Measurements from ENCODE around the gene FLNB. TPM values are rescaled to one million over a fixed set of nuclear protein-coding genes. Genes with fewer than 3 reads are reported as not detected.
"Not testable (repeated sequence)": the region's sequence is repeated elsewhere in the genome, so short reads cannot be mapped to it uniquely, and the experiment has no call there.

The FLNB gene
- total RNA-seq, 3 donors from 2014 or later (not counting 1 experiment from before 2014, with no cell fraction given): 24.6 to 30.8 (median 26.6) TPM

- peaks cover 11 to 22% of the 10 kb centered on the region in 2 donors for H3K4me1 Mint-ChIP-seq
- intact Hi-C loops (cut with micrococcal nuclease): no loop called here
- no peak overlapping the region for H3K4me3 ChIP-seq (ENCODE audit: low read length)
Observed at GRCh38 chr3:57985984-57986246, 22.3 kb upstream of the FLNB start.

DNA sequence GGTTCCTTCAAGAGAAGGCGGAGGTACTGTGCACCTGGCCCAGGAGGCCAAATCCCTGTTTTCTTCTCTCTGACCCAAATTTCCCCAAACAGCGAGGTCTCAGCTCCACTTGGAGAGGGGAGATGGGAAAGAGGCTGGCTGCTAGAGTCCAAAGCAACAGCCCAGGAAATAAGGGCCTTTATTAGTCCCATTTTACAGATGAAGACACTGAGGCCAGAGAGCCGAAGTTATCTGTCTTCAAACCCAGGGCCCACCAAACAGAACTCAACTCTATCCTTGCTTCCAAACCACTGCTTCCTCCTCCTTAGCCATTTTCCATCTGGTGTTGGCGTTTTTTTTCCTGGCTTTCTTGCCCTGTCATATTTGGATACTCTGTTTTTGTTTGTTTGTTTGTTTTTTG is 22.0 kb upstream of the FLNB start:
- H3K27ac ChIP-seq (ENCODE audit: low read length): no peak overlapping the region
- no peak overlapping the region for H3K4me3 ChIP-seq (ENCODE audit: low read length)
- Mint-ChIP-seq H3K36me3 (no peaks in the 10 kb centered on the region), H3K4me3 (no peak overlapping the region), H3K4me1 (peaks cover 11 to 22% of the 10 kb centered on the region in 2 donors), H3K9me3 (no peaks in the 10 kb centered on the region), H3K27ac (no peak overlapping the region), H3K27me3 (ENCODE audit: low read depth in 2 of 2) (no peaks in the 10 kb centered on the region)
- no peaks in the 10 kb centered on the region for H3K36me3 ChIP-seq (ENCODE audit: control insufficient read depth, insufficient read depth, low read length)
- no peak for TF ChIP-seq CTCF (IDR thresholded peaks at IDR 0.05)
- no peak for DNase-seq
- peaks cover 25% of the 10 kb centered on the region for H3K4me1 ChIP-seq (ENCODE audit: control insufficient read depth, insufficient read depth, low read length)
- 97% methylated on average over 2 of the region's 4 CpGs for WGBS (ENCODE audit: insufficient coverage)
- H3K27me3 ChIP-seq (ENCODE audit: control insufficient read depth, insufficient read depth, low read length): no peaks in the 10 kb centered on the region
- no peak for ATAC-seq
- no peaks in the 10 kb centered on the region for H3K9me3 ChIP-seq (ENCODE audit: control insufficient read depth, insufficient read depth, low read length)
- intact Hi-C loops (cut with micrococcal nuclease): no loop called here

More at GRCh38 chr3:57985984-57986246, 22.3 kb upstream of the FLNB start:
- Histone ChIP-seq H3K27me3 (ENCODE audit: control insufficient read depth, insufficient read depth, low read length) (no peaks in the 10 kb centered on the region), H3K9me3 (ENCODE audit: control insufficient read depth, insufficient read depth, low read length) (no peaks in the 10 kb centered on the region), H3K27ac (ENCODE audit: low read length) (no peak overlapping the region), H3K36me3 (ENCODE audit: control insufficient read depth, insufficient read depth, low read length) (no peaks in the 10 kb centered on the region), H3K4me1 (ENCODE audit: control insufficient read depth, insufficient read depth, low read length) (peaks cover 25% of the 10 kb centered on the region)
- H3K4me3 Mint-ChIP-seq: no peak overlapping the region
- no peak for ATAC-seq
- no peaks in the 10 kb centered on the region for H3K27me3 Mint-ChIP-seq (ENCODE audit: low read depth in 2 of 2)
- no peaks in the 10 kb centered on the region for H3K9me3 Mint-ChIP-seq
- no peaks in the 10 kb centered on the region for H3K36me3 Mint-ChIP-seq
- 95% methylated on average over 2 of the region's 2 CpGs for WGBS (ENCODE audit: insufficient coverage)
- H3K27ac Mint-ChIP-seq: no peak overlapping the region
- DNase-seq: no peak
- TF ChIP-seq CTCF (IDR thresholded peaks at IDR 0.05): no peak

GRCh38 chr3:57989198-57989597 is 19.0 kb upstream of the FLNB start:
- ATAC-seq; H3K4me3 Mint-ChIP-seq; H3K4me3 ChIP-seq (ENCODE audit: low read length); H3K27ac Mint-ChIP-seq; H3K27ac ChIP-seq (ENCODE audit: low read length); H3K9me3 Mint-ChIP-seq; H3K27me3 Mint-ChIP-seq (ENCODE audit: low read depth in 2 of 2); H3K9me3 ChIP-seq (ENCODE audit: control insufficient read depth, insufficient read depth, low read length); H3K27me3 ChIP-seq (ENCODE audit: control insufficient read depth, insufficient read depth, low read length); H3K4me1 ChIP-seq (ENCODE audit: control insufficient read depth, insufficient read depth, low read length); intact Hi-C loops (cut with micrococcal nuclease); H3K36me3 ChIP-seq (ENCODE audit: control insufficient read depth, insufficient read depth, low read length); DNase-seq; H3K36me3 Mint-ChIP-seq; H3K4me1 Mint-ChIP-seq: not testable (repeated sequence)
- 97% methylated on average over 8 of the region's 8 CpGs for WGBS (ENCODE audit: insufficient coverage)

DNA sequence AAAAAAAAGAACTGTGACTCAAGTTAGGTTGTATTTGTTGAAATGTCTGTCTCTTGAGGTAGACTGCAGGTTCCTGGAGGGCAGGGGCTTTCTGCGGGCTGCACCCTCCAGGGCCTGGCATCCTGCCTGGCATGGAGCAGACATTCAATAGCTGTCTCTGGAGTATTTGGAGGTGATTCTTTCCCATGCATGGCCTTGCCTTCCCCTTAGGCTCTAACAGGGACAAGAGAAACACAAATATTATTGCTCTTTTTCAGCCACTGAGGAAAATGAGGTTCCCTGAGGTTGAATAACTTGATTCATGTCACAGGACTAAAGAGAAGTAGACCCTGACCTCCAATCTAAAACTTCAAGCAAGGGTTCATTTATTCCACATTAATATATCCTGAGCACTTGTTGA is 18.6 kb upstream of the FLNB start:
- Histone ChIP-seq H3K27ac (ENCODE audit: low read length) (no peak overlapping the region), H3K36me3 (ENCODE audit: control insufficient read depth, insufficient read depth, low read length) (no peaks in the 10 kb centered on the region), H3K27me3 (ENCODE audit: control insufficient read depth, insufficient read depth, low read length) (no peaks in the 10 kb centered on the region), H3K4me1 (ENCODE audit: control insufficient read depth, insufficient read depth, low read length) (peaks cover under 1% of the 10 kb centered on the region), H3K4me3 (ENCODE audit: low read length) (no peak overlapping the region), H3K9me3 (ENCODE audit: control insufficient read depth, insufficient read depth, low read length) (no peaks in the 10 kb centered on the region)
- Mint-ChIP-seq H3K4me1 (no peaks in the 10 kb centered on the region), H3K27me3 (ENCODE audit: low read depth in 2 of 2) (no peaks in the 10 kb centered on the region), H3K27ac (no peak overlapping the region), H3K36me3 (no peaks in the 10 kb centered on the region), H3K9me3 (no peaks in the 10 kb centered on the region), H3K4me3 (no peak overlapping the region)
- ATAC-seq (no peak), DNase-seq (no peak)
- 100% methylated on average over 1 of the region's 1 CpG for WGBS (ENCODE audit: insufficient coverage)
- no peak for TF ChIP-seq CTCF (IDR thresholded peaks at IDR 0.05)
- intact Hi-C loops (cut with micrococcal nuclease): no loop called here
